CD4-positive, alpha-beta T cell (primary cell): Measurements from ENCODE around the gene PITPNM3. TPM values are rescaled to one million over a fixed set of nuclear protein-coding genes. Genes with fewer than 3 reads are reported as not detected.

Experiments
- ATAC-seq: fragments of 200-7000 bp; cut with Tn5 transposase; one replicate; pipeline ENCODE4 v1.10.0; 2022; ENCODE audit warnings: mild to moderate bottlenecking; ENCODE audit not compliant: poor library complexity
- CTCF ChIA-PET: fragments of 350-600 bp; sonication (Branson Sonifier 250); formaldehyde crosslinking; loops from one replicate; lab custom pipeline; 2021; ENCODE audit warnings: antibody characterized with exemption, inconsistent platforms; lab: Charles Lee
- POLR2A ChIA-PET: fragments of 350-600 bp; sonication (Branson Sonifier 250); formaldehyde crosslinking; loops from one replicate; lab custom pipeline; 2021; ENCODE audit warnings: antibody characterized with exemption, inconsistent platforms; lab: Charles Lee
- DNase-seq, 14 experiments: peaks; one replicate each; pipeline ENCODE4 v3.0.0-alpha.2; 2013 to 2020; ENCODE audit warnings: mixed read lengths in 2 of 14
- H3K27ac ChIP-seq, 2 donors: one replicate each; pipeline versions ENCODE4 v1.5.1 to v1.7.0; 2013; ENCODE audit warnings: low read length in 2 of 2, low read depth in 1 of 2, mild to moderate bottlenecking in 1 of 2
- H3K27me3 ChIP-seq, 2 experiments: 1 replicate in 1 of 2; 2 replicates in 1 of 2; pipeline versions ENCODE4 v1.6.1 to v1.7.0; 2013; ENCODE audit warnings: low read length in 2 of 2, control low read depth in 1 of 2, mild to moderate bottlenecking in 1 of 2, moderate library complexity in 1 of 2; ENCODE audit not compliant: insufficient read depth in 2 of 2, control insufficient read depth in 1 of 2
- H3K36me3 ChIP-seq: one replicate; pipeline ENCODE4 v1.6.1; 2013; ENCODE audit warnings: low read length, control low read depth; ENCODE audit not compliant: insufficient read depth
- H3K4me1 ChIP-seq: one replicate; pipeline ENCODE4 v1.6.1; 2013; ENCODE audit warnings: low read length, control low read depth; ENCODE audit not compliant: insufficient read depth
- H3K4me3 ChIP-seq: one replicate; pipeline ENCODE4 v1.5.1; 2013; ENCODE audit warnings: mild to moderate bottlenecking, low read length, moderate library complexity
- H3K9me3 ChIP-seq, 2 experiments: 1 replicate in 1 of 2; 2 replicates in 1 of 2; pipeline versions ENCODE4 v1.6.1 to v1.7.0; 2013; ENCODE audit warnings: low read length in 2 of 2, mild to moderate bottlenecking in 2 of 2, control low read depth in 1 of 2, moderate library complexity in 1 of 2; ENCODE audit not compliant: control insufficient read depth in 1 of 2, insufficient read depth in 1 of 2
- H3K27ac Mint-ChIP-seq: one replicate; pipeline ENCODE4 v1.8.0; 2020; ENCODE audit warnings: mixed read lengths
- H3K27me3 Mint-ChIP-seq: one replicate; pipeline ENCODE4 v1.8.0; 2021; ENCODE audit warnings: mixed read lengths
- H3K36me3 Mint-ChIP-seq: one replicate; pipeline ENCODE4 v1.8.0; 2021; ENCODE audit warnings: low read depth, mixed read lengths
- H3K4me1 Mint-ChIP-seq: one replicate; pipeline ENCODE4 v1.8.0; 2021; ENCODE audit warnings: low read depth, mixed read lengths
- H3K4me3 Mint-ChIP-seq: one replicate; pipeline ENCODE4 v1.8.0; 2020; ENCODE audit warnings: mild to moderate bottlenecking, mixed read lengths
- H3K9me3 Mint-ChIP-seq: one replicate; pipeline ENCODE4 v1.8.0; 2020; ENCODE audit warnings: mixed read lengths
- intact Hi-C, 2 experiments: fragments of 100-400 bp; cut with DNase I in 1 of 2; cut with micrococcal nuclease in 1 of 2; formaldehyde crosslinking; loops; one replicate each; pipeline versions ENCODE4 v1.15.1 to v1.9.0; 2023 to 2025; cut with DNase I, micrococcal nuclease
- total RNA-seq, 174 experiments: library from RNA in 2 of 174; stranded (reverse) in 2 of 174; gene quantifications; one replicate each; pipeline ENCODE4 v1.2.3 and lab custom pipeline; 2021 to 2026
- TF ChIP-seq, protein P1 (sequence below): fragments of 200-600 bp; IDR thresholded peaks from one replicate; pipeline ENCODE4 v1.8.0; 2022; ENCODE audit warnings: antibody characterized with exemption, mild to moderate bottlenecking

The PITPNM3 gene
- total RNA-seq, 2 experiments from 2014 or later, result 0.34 to 0.41 TPM

- no peak overlapping the region for H3K27ac ChIP-seq
- no peaks in the 10 kb centered on the region for H3K27me3 Mint-ChIP-seq
- TF ChIP-seq, protein P1, sequence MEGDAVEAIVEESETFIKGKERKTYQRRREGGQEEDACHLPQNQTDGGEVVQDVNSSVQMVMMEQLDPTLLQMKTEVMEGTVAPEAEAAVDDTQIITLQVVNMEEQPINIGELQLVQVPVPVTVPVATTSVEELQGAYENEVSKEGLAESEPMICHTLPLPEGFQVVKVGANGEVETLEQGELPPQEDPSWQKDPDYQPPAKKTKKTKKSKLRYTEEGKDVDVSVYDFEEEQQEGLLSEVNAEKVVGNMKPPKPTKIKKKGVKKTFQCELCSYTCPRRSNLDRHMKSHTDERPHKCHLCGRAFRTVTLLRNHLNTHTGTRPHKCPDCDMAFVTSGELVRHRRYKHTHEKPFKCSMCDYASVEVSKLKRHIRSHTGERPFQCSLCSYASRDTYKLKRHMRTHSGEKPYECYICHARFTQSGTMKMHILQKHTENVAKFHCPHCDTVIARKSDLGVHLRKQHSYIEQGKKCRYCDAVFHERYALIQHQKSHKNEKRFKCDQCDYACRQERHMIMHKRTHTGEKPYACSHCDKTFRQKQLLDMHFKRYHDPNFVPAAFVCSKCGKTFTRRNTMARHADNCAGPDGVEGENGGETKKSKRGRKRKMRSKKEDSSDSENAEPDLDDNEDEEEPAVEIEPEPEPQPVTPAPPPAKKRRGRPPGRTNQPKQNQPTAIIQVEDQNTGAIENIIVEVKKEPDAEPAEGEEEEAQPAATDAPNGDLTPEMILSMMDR, result no peak
- no peak overlapping the region for H3K4me3 Mint-ChIP-seq
- ATAC-seq, result no peak
- H3K4me3 ChIP-seq, result no peak overlapping the region
- no peaks in the 10 kb centered on the region for H3K4me1 ChIP-seq
- H3K27ac Mint-ChIP-seq, result no peak overlapping the region
- intact Hi-C loops, result no loop called here
- no peaks in the 10 kb centered on the region for H3K4me1 Mint-ChIP-seq
- no peaks in the 10 kb centered on the region for H3K9me3 Mint-ChIP-seq
- no peak for DNase-seq
- H3K36me3 Mint-ChIP-seq, result no peaks in the 10 kb centered on the region
- H3K27me3 ChIP-seq, result no peaks in the 10 kb centered on the region
- no peaks in the 10 kb centered on the region for H3K36me3 ChIP-seq
- CTCF ChIA-PET, result interaction anchor here (1.7 kb wide), 1 partner anchor 11 kb away, joined by 4 read pairs; no protein-coding TSS in a partner anchor
- POLR2A ChIA-PET, result no interaction called here
- no peaks in the 10 kb centered on the region for H3K9me3 ChIP-seq
Measured at GRCh38 chr17:6462692-6463091, 93.7 kb downstream of the PITPNM3 start.

- no peaks in the 10 kb centered on the region for H3K9me3 ChIP-seq
- ATAC-seq (no peak), DNase-seq (no peak)
- H3K4me1 Mint-ChIP-seq, result no peaks in the 10 kb centered on the region
- no peaks in the 10 kb centered on the region for H3K36me3 Mint-ChIP-seq
- POLR2A ChIA-PET, result no interaction called here
- no peak overlapping the region for H3K4me3 ChIP-seq
- H3K27ac ChIP-seq, result no peak overlapping the region
- intact Hi-C loops, result no loop called here
- H3K27me3 ChIP-seq, result no peaks in the 10 kb centered on the region
- CTCF ChIA-PET, result interaction anchor here (1.7 kb wide), 1 partner anchor 11 kb away, joined by 4 read pairs; no protein-coding TSS in a partner anchor
- no peaks in the 10 kb centered on the region for H3K36me3 ChIP-seq
- no peaks in the 10 kb centered on the region for H3K4me1 ChIP-seq
- H3K27ac Mint-ChIP-seq, result no peak overlapping the region
- H3K9me3 Mint-ChIP-seq, result no peaks in the 10 kb centered on the region
- H3K4me3 Mint-ChIP-seq, result no peak overlapping the region
- no peaks in the 10 kb centered on the region for H3K27me3 Mint-ChIP-seq
- TF ChIP-seq, protein P1, result no peak
Measured at GRCh38 chr17:6461792-6462524, 94.4 kb downstream of the PITPNM3 start.

- Histone ChIP-seq H3K9me3 (no peaks in the 10 kb centered on the region), H3K27ac (no peak overlapping the region), H3K27me3 (no peaks in the 10 kb centered on the region), H3K4me1 (no peaks in the 10 kb centered on the region), H3K4me3 (no peak overlapping the region), H3K36me3 (no peaks in the 10 kb centered on the region)
- Mint-ChIP-seq H3K4me1 (no peaks in the 10 kb centered on the region), H3K4me3 (no peak overlapping the region), H3K9me3 (no peaks in the 10 kb centered on the region), H3K27me3 (no peaks in the 10 kb centered on the region), H3K27ac (no peak overlapping the region), H3K36me3 (no peaks in the 10 kb centered on the region)
- intact Hi-C loops, result no loop called here
- POLR2A ChIA-PET, result interaction anchor here (1.2 kb wide), 1 partner anchor 13 kb away, joined by 3 read pairs; no protein-coding TSS in a partner anchor
- CTCF ChIA-PET, result no interaction called here
- TF ChIP-seq, protein P1, result no peak
- no peak for DNase-seq
- ATAC-seq, result no peak
Measured at GRCh38 chr17:6461246-6461645, 95.1 kb downstream of the PITPNM3 start.
